Suppressor macrophage treated with lipopolysaccharide for 4 hours (primary cell): Measurements from ENCODE around the gene FYB2.

ENCODE experiments used
- DNase-seq: peaks from one replicate; pipeline ENCODE4 v3.0.0-alpha.2; 2020

The FYB2 gene

GRCh38 chr1:56819387-56819899 is at the start of gene FYB2:
Gene FYB2 (minus strand): TSS chr1:56819404. CDS start chr1:56819290, 114 bp downstream.
- no peak for DNase-seq

- DNase-seq = no peak
Observed at GRCh38 chr1:56868761-56869160, 49.6 kb upstream of the FYB2 start.

- DNase-seq = no peak
Observed at GRCh38 chr1:56867491-56867890, 48.3 kb upstream of the FYB2 start.

- DNase-seq = no peak
Observed at GRCh38 chr1:56866656-56867055, 47.5 kb upstream of the FYB2 start.

- DNase-seq = no peak
Observed at GRCh38 chr1:56864430-56864829, 45.2 kb upstream of the FYB2 start.

GRCh38 chr1:56863265-56863992 is 44.2 kb upstream of the FYB2 start:
- DNase-seq = no peak

GRCh38 chr1:56859287-56859686 is 40.1 kb upstream of the FYB2 start:
- DNase-seq = no peak

- DNase-seq = no peak
Observed at GRCh38 chr1:56856186-56856585, 37.0 kb upstream of the FYB2 start.

GRCh38 chr1:56855190-56855589 is 36.0 kb upstream of the FYB2 start:
- no peak for DNase-seq

GRCh38 chr1:56854521-56855099 is 35.4 kb upstream of the FYB2 start, which contains the start of gene C8A:
Gene C8A (plus strand): TSS chr1:56854797. CDS start chr1:56854902, 105 bp downstream.
- no peak for DNase-seq

- no peak for DNase-seq
Observed at GRCh38 chr1:56852476-56852875, 33.3 kb upstream of the FYB2 start.

GRCh38 chr1:56850922-56851321 is 31.7 kb upstream of the FYB2 start:
- DNase-seq = no peak

- DNase-seq = no peak
Observed at GRCh38 chr1:56850411-56850810, 31.2 kb upstream of the FYB2 start.

GRCh38 chr1:56849750-56850149 is 30.5 kb upstream of the FYB2 start:
- no peak for DNase-seq

- no peak for DNase-seq
Observed at GRCh38 chr1:56845343-56845742, 26.1 kb upstream of the FYB2 start.

GRCh38 chr1:56844545-56845136 is 25.4 kb upstream of the FYB2 start:
- no peak for DNase-seq

GRCh38 chr1:56843544-56843943 is 24.3 kb upstream of the FYB2 start:
- DNase-seq = no peak

- DNase-seq = no peak
Observed at GRCh38 chr1:56838759-56839158, 19.6 kb upstream of the FYB2 start.

- no peak for DNase-seq
Observed at GRCh38 chr1:56837244-56837939, 18.2 kb upstream of the FYB2 start.

- no peak for DNase-seq
Observed at GRCh38 chr1:56836359-56836758, 17.2 kb upstream of the FYB2 start.

- no peak for DNase-seq
Observed at GRCh38 chr1:56835657-56836056, 16.5 kb upstream of the FYB2 start.

- no peak for DNase-seq
Observed at GRCh38 chr1:56834137-56834900, 15.1 kb upstream of the FYB2 start.

- DNase-seq = no peak
Observed at GRCh38 chr1:56833088-56833487, 13.9 kb upstream of the FYB2 start.
